Nephron progenitor cell (in vitro differentiated cells): ENCODE measurements around the gene BICC1.

Source experiments
- DNase-seq: peaks from one replicate; pipeline ENCODE4 v3.0.0; 2021
- H3K27ac Mint-ChIP-seq: 2 replicates; pipeline ENCODE4 v1.8.0; 2021; ENCODE audit warnings: mild to moderate bottlenecking, moderate library complexity, mixed read lengths
- H3K27me3 Mint-ChIP-seq: 2 replicates; pipeline ENCODE4 v1.8.0; 2021; ENCODE audit warnings: mild to moderate bottlenecking, low read depth, mixed read lengths; ENCODE audit not compliant: poor library complexity
- H3K36me3 Mint-ChIP-seq: 2 replicates; pipeline ENCODE4 v1.8.0; 2021; ENCODE audit warnings: low read depth, mixed read lengths
- H3K4me1 Mint-ChIP-seq: 2 replicates; pipeline ENCODE4 v1.8.0; 2021; ENCODE audit warnings: mixed read lengths
- H3K4me3 Mint-ChIP-seq: 2 replicates; pipeline ENCODE4 v1.8.0; 2021; ENCODE audit warnings: mild to moderate bottlenecking, moderate library complexity, mixed read lengths
- H3K9me3 Mint-ChIP-seq: 2 replicates; pipeline ENCODE4 v1.8.0; 2021; ENCODE audit warnings: mild to moderate bottlenecking, moderate library complexity, mixed read lengths
- CTCF ChIP-seq: fragments of 200-600 bp; sonication (generic); IDR thresholded peaks from 2 replicates; pipeline ENCODE4 v1.5.0; 2021; ENCODE audit warnings: antibody characterized with exemption

The BICC1 gene

GRCh38 chr10:58842860-58843376 is 330.2 kb downstream of the BICC1 start:
- Mint-ChIP-seq H3K36me3 (no peaks in the 10 kb centered on the region), H3K27ac (no peak overlapping the region), H3K27me3 (peaks cover 13% of the 10 kb centered on the region), H3K9me3 (peaks cover 3% of the 10 kb centered on the region), H3K4me1 (peaks cover 55% of the 10 kb centered on the region), H3K4me3 (no peak overlapping the region)
- DNase-seq = no peak
- no peak for TF ChIP-seq CTCF

GRCh38 chr10:58843760-58844159 is 331.1 kb downstream of the BICC1 start:
- H3K4me3 Mint-ChIP-seq = peak overlapping the region; percentile 18
- H3K36me3 Mint-ChIP-seq = no peaks in the 10 kb centered on the region
- no peak for TF ChIP-seq CTCF

GRCh38 chr10:58844680-58845079 is 332.0 kb downstream of the BICC1 start:
- Mint-ChIP-seq H3K36me3 (no peaks in the 10 kb centered on the region), H3K27ac (peak overlapping the region; percentile 21), H3K9me3 (peaks cover 14% of the 10 kb centered on the region), H3K4me1 (peaks cover 55% of the 10 kb centered on the region), H3K27me3 (peaks cover 15% of the 10 kb centered on the region), H3K4me3 (no peak overlapping the region)
- TF ChIP-seq CTCF = no peak
- DNase-seq = no peak

More at GRCh38 chr10:58843760-58844159, 331.1 kb downstream of the BICC1 start:
- Mint-ChIP-seq H3K27me3 (peaks cover 15% of the 10 kb centered on the region), H3K27ac (no peak overlapping the region), H3K4me1 (peaks cover 55% of the 10 kb centered on the region), H3K9me3 (peaks cover 11% of the 10 kb centered on the region)
- no peak for DNase-seq

GRCh38 chr10:58846856-58847255 is 334.2 kb downstream of the BICC1 start:
- no peak for TF ChIP-seq CTCF
- Mint-ChIP-seq H3K27me3 (peaks cover 18% of the 10 kb centered on the region), H3K9me3 (peaks cover 14% of the 10 kb centered on the region), H3K4me3 (no peak overlapping the region), H3K27ac (no peak overlapping the region), H3K4me1 (peaks cover 37% of the 10 kb centered on the region), H3K36me3 (no peaks in the 10 kb centered on the region)
- no peak for DNase-seq

GRCh38 chr10:58851606-58852005 is 338.9 kb downstream of the BICC1 start:
- TF ChIP-seq CTCF = no peak
- H3K27ac Mint-ChIP-seq = no peak overlapping the region
- no peak overlapping the region for H3K4me3 Mint-ChIP-seq
- H3K9me3 Mint-ChIP-seq = peaks cover 14% of the 10 kb centered on the region
- no peak for DNase-seq
- peaks cover 13% of the 10 kb centered on the region for H3K27me3 Mint-ChIP-seq
- peaks cover 3% of the 10 kb centered on the region for H3K4me1 Mint-ChIP-seq
- no peaks in the 10 kb centered on the region for H3K36me3 Mint-ChIP-seq

GRCh38 chr10:58853668-58854067 is 341.0 kb downstream of the BICC1 start:
- Mint-ChIP-seq H3K27ac (no peak overlapping the region), H3K9me3 (peaks cover 13% of the 10 kb centered on the region), H3K4me3 (no peak overlapping the region), H3K4me1 (peaks cover 10% of the 10 kb centered on the region), H3K27me3 (peaks cover 6% of the 10 kb centered on the region), H3K36me3 (peaks cover 4% of the 10 kb centered on the region)
- no peak for DNase-seq
- no peak for TF ChIP-seq CTCF
